ENCODE measurements around the gene MAD1L1.

Gene MAD1L1

GRCh38 chr7:1807821-1808600 is 424.7 kb downstream of the MAD1L1 start:
- no peak for DNase-seq (ENCODE audit: low read depth in 2 of 2)

- no peak for DNase-seq (ENCODE audit: low read depth in 2 of 2)
These were observed 426.4 kb downstream of the MAD1L1 start for GRCh38 chr7:1806354-1806753.

- no peak for DNase-seq (ENCODE audit: low read depth in 2 of 2)
These were observed 428.4 kb downstream of the MAD1L1 start for GRCh38 chr7:1804310-1804709.

GRCh38 chr7:1802899-1803298 is 429.8 kb downstream of the MAD1L1 start:
- no peak for DNase-seq (ENCODE audit: low read depth in 2 of 2)

GRCh38 chr7:1800902-1801301 is 431.8 kb downstream of the MAD1L1 start:
- no peak for DNase-seq (ENCODE audit: low read depth in 2 of 2)

- DNase-seq (ENCODE audit: low read depth in 2 of 2) = no peak
These were observed 434.6 kb downstream of the MAD1L1 start for GRCh38 chr7:1798191-1798590.

GRCh38 chr7:1794888-1795542 is 437.7 kb downstream of the MAD1L1 start:
- DNase-seq (ENCODE audit: low read depth in 2 of 2) = no peak

GRCh38 chr7:1787681-1788235 is 445.0 kb downstream of the MAD1L1 start:
- DNase-seq (ENCODE audit: low read depth in 2 of 2) = no peak

GRCh38 chr7:1787241-1787640 is 445.5 kb downstream of the MAD1L1 start:
- no peak for DNase-seq (ENCODE audit: low read depth in 2 of 2)

GRCh38 chr7:1785839-1786238 is 446.9 kb downstream of the MAD1L1 start:
- no peak for DNase-seq (ENCODE audit: low read depth in 2 of 2)

GRCh38 chr7:1781369-1781768 is 451.4 kb downstream of the MAD1L1 start:
- no peak for DNase-seq (ENCODE audit: low read depth in 2 of 2)

GRCh38 chr7:1779445-1779844 is 453.3 kb downstream of the MAD1L1 start:
- no peak for DNase-seq (ENCODE audit: low read depth in 2 of 2)

GRCh38 chr7:1777122-1777521 is 455.6 kb downstream of the MAD1L1 start:
- no peak for DNase-seq (ENCODE audit: low read depth in 2 of 2)

GRCh38 chr7:1775389-1775788 is 457.4 kb downstream of the MAD1L1 start:
- no peak for DNase-seq (ENCODE audit: low read depth in 2 of 2)

- DNase-seq (ENCODE audit: low read depth in 2 of 2) = no peak
These were observed 462.4 kb downstream of the MAD1L1 start for GRCh38 chr7:1770331-1770730.

- no peak for DNase-seq (ENCODE audit: low read depth in 2 of 2)
These were observed 463.2 kb downstream of the MAD1L1 start for GRCh38 chr7:1769286-1770200.

GRCh38 chr7:1768832-1769231 is 463.9 kb downstream of the MAD1L1 start:
- no peak for DNase-seq (ENCODE audit: low read depth in 2 of 2)

GRCh38 chr7:1767524-1767923 is 465.2 kb downstream of the MAD1L1 start:
- no peak for DNase-seq (ENCODE audit: low read depth in 2 of 2)

Data from stimulated activated CD8-positive, alpha-beta memory T cell treated with anti-CD3 and anti-CD28 coated beads, Interleukin-15, amount 100 ng/mL, for 48 hours (primary cell).